Astrocyte (in vitro differentiated cells and primary cell): ENCODE measurements around the gene SPSB3. TPM values are rescaled to one million over a fixed set of nuclear protein-coding genes. Genes with fewer than 3 reads are reported as not detected.
A peak's percentile ranks its signal among the peaks of the same experiment; 100 is the strongest.

Experiments
- DNase-seq: peaks from one replicate; pipeline ENCODE4 v3.0.0-alpha.2; 2010; ENCODE audit warnings: low read depth
- FAIRE-seq: peaks from 2 replicates; lab custom pipeline; 2011; peaks lifted over from hg19 to GRCh38; lab: Jason Lieb, UNC
- H2AFZ ChIP-seq: 2 replicates; pipeline ENCODE4 v1.6.0; 2012; ENCODE audit warnings: low read depth, low read length, inconsistent platforms
- H3K27ac ChIP-seq: 2 replicates; pipeline ENCODE4 v1.5.1; 2011; ENCODE audit warnings: low read depth, low read length, inconsistent platforms
- H3K27me3 ChIP-seq: 2 replicates; pipeline ENCODE4 v1.6.0; 2011; ENCODE audit warnings: low read length, inconsistent platforms; ENCODE audit not compliant: insufficient read depth
- H3K36me3 ChIP-seq: 2 replicates; pipeline ENCODE4 v1.5.1; 2011; ENCODE audit warnings: low read length, inconsistent platforms; ENCODE audit not compliant: insufficient read depth
- H3K4me1 ChIP-seq: 2 replicates; pipeline ENCODE4 v1.5.1; 2011; ENCODE audit warnings: low read length, inconsistent platforms; ENCODE audit not compliant: insufficient read depth
- H3K4me2 ChIP-seq: 2 replicates; pipeline ENCODE4 v1.6.0; 2012; ENCODE audit warnings: low read length, inconsistent platforms
- H3K4me3 ChIP-seq: 2 replicates; pipeline ENCODE4 v1.5.1; 2011; ENCODE audit warnings: low read depth, mild to moderate bottlenecking, low read length, inconsistent platforms; ENCODE audit not compliant: insufficient read depth
- H3K79me2 ChIP-seq: 2 replicates; pipeline ENCODE4 v1.6.0; 2012; ENCODE audit warnings: mild to moderate bottlenecking, low read length, inconsistent platforms; ENCODE audit not compliant: insufficient read depth
- H3K9ac ChIP-seq: 2 replicates; pipeline ENCODE4 v1.6.0; 2012; ENCODE audit warnings: mild to moderate bottlenecking, low read length, inconsistent platforms
- H3K9me3 ChIP-seq: 2 replicates; pipeline ENCODE4 v1.5.1; 2012; ENCODE audit warnings: low read depth, mild to moderate bottlenecking, low read length, inconsistent platforms; ENCODE audit not compliant: insufficient read depth
- H4K20me1 ChIP-seq: 2 replicates; pipeline ENCODE4 v1.6.0; 2012; ENCODE audit warnings: low read length, inconsistent platforms; ENCODE audit not compliant: insufficient read depth
- H3K27ac Mint-ChIP-seq: one replicate; pipeline ENCODE4 v1.8.0; 2021; ENCODE audit warnings: mild to moderate bottlenecking, mixed read lengths; ENCODE audit not compliant: unreplicated experiment
- H3K27me3 Mint-ChIP-seq: one replicate; pipeline ENCODE4 v1.8.0; 2021; ENCODE audit warnings: low read depth, mixed read lengths; ENCODE audit not compliant: unreplicated experiment
- H3K36me3 Mint-ChIP-seq: one replicate; pipeline ENCODE4 v1.8.0; 2021; ENCODE audit warnings: low read depth, mixed read lengths; ENCODE audit not compliant: unreplicated experiment
- H3K4me1 Mint-ChIP-seq: one replicate; pipeline ENCODE4 v1.8.0; 2021; ENCODE audit warnings: low read depth, mixed read lengths; ENCODE audit not compliant: unreplicated experiment
- H3K4me3 Mint-ChIP-seq: one replicate; pipeline ENCODE4 v1.8.0; 2021; ENCODE audit warnings: mild to moderate bottlenecking, moderate library complexity, mixed read lengths; ENCODE audit not compliant: unreplicated experiment
- H3K9me3 Mint-ChIP-seq: one replicate; pipeline ENCODE4 v1.8.0; 2021; ENCODE audit warnings: mild to moderate bottlenecking, mixed read lengths; ENCODE audit not compliant: unreplicated experiment
- EZH2 ChIP-seq: IDR thresholded peaks from 2 replicates; pipeline ENCODE4 v1.6.1; 2012; ENCODE audit warnings: mild to moderate bottlenecking, low read length, inconsistent platforms; ENCODE audit not compliant: insufficient read depth
- total RNA-seq: library from RNA; stranded (reverse); gene quantifications from 2 replicates; pipeline ENCODE4 v1.2.1, GENCODE V29; 2021
- TF ChIP-seq, protein P1 (sequence below): IDR thresholded peaks from 2 replicates; pipeline ENCODE4 v1.5.1; 2011; ENCODE audit warnings: low read depth, mild to moderate bottlenecking, inconsistent platforms, low read length, moderate library complexity; ENCODE audit not compliant: insufficient read depth

Gene SPSB3
- total RNA-seq, 1 donor from 2014 or later = 23.3 TPM

DNA sequence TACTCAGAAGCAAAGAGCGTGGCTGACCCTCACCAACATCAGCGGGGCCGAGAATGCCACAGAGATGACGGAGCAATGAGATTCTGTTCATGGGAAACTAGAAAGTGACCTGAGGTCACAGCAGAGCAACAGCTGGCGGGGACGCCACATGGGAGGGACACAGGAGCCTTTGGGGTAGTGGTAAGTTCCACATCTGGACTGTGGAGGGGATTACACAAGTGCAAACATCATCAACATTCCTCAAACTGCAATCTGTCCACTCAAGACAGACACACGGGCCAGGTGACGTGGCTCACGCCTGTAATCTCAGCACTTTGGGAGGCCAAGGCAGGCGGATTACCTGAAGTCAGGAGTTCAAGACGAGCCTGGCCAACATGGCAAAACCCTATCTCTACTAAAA, 33.1 kb upstream of the SPSB3 start:
- Mint-ChIP-seq H3K4me1 (no peaks in the 10 kb centered on the region), H3K27ac (no peak overlapping the region), H3K27me3 (no peaks in the 10 kb centered on the region), H3K4me3 (peak overlapping the region; percentile 47), H3K9me3 (no peaks in the 10 kb centered on the region), H3K36me3 (peaks cover 16% of the 10 kb centered on the region)
- no peak overlapping the region for H3K27ac ChIP-seq
- no peak overlapping the region for H3K4me3 ChIP-seq
- TF ChIP-seq, protein P1, sequence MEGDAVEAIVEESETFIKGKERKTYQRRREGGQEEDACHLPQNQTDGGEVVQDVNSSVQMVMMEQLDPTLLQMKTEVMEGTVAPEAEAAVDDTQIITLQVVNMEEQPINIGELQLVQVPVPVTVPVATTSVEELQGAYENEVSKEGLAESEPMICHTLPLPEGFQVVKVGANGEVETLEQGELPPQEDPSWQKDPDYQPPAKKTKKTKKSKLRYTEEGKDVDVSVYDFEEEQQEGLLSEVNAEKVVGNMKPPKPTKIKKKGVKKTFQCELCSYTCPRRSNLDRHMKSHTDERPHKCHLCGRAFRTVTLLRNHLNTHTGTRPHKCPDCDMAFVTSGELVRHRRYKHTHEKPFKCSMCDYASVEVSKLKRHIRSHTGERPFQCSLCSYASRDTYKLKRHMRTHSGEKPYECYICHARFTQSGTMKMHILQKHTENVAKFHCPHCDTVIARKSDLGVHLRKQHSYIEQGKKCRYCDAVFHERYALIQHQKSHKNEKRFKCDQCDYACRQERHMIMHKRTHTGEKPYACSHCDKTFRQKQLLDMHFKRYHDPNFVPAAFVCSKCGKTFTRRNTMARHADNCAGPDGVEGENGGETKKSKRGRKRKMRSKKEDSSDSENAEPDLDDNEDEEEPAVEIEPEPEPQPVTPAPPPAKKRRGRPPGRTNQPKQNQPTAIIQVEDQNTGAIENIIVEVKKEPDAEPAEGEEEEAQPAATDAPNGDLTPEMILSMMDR = no peak
- TF ChIP-seq EZH2 = no peak
- H3K27me3 ChIP-seq = no peaks in the 10 kb centered on the region
- peaks cover 3% of the 10 kb centered on the region for H4K20me1 ChIP-seq
- no peak overlapping the region for H3K9ac ChIP-seq
- FAIRE-seq (no peak), DNase-seq (no peak)
- H3K36me3 ChIP-seq = no peaks in the 10 kb centered on the region
- H3K79me2 ChIP-seq = no peaks in the 10 kb centered on the region
- H3K4me1 ChIP-seq = peaks cover 3% of the 10 kb centered on the region
- H2AFZ ChIP-seq = no peak overlapping the region
- no peak overlapping the region for H3K4me2 ChIP-seq
- H3K9me3 ChIP-seq = no peaks in the 10 kb centered on the region

DNA sequence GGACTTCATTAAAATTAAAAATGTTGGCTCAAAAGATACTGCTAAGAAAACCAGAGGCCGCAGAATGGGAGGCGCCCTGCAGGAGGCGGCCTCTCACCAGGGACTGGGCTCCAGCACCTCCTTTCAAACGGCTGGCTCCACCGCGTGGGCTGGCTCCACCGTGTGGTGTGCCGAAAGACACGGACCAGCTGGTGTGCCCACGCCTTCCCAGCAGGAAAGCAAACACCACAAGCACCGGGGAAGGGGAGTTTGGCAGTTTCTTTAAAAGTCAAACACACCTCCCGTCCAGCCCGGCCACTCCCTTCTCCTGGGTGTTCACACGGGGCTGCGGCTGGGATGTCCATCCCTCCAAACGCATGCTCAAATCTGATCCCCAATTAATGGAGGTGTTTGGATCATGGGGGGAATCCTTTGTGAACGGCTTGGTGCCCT, 30.4 kb upstream of the SPSB3 start:
- DNase-seq (peak; percentile 57), FAIRE-seq (no peak)
- H3K4me1 ChIP-seq = peaks cover 3% of the 10 kb centered on the region
- H3K27ac ChIP-seq = no peak overlapping the region
- Mint-ChIP-seq H3K27me3 (no peaks in the 10 kb centered on the region), H3K27ac (peak overlapping the region; percentile 22), H3K4me3 (no peak overlapping the region), H3K36me3 (peaks cover 17% of the 10 kb centered on the region), H3K4me1 (no peaks in the 10 kb centered on the region), H3K9me3 (no peaks in the 10 kb centered on the region)
- peak overlapping the region; percentile 25 for H3K4me2 ChIP-seq
- H3K9ac ChIP-seq = no peak overlapping the region
- H3K36me3 ChIP-seq = no peaks in the 10 kb centered on the region
- H3K9me3 ChIP-seq = no peaks in the 10 kb centered on the region
- no peak overlapping the region for H3K4me3 ChIP-seq
- no peaks in the 10 kb centered on the region for H3K79me2 ChIP-seq
- H3K27me3 ChIP-seq = no peaks in the 10 kb centered on the region
- peaks cover 3% of the 10 kb centered on the region for H4K20me1 ChIP-seq
- H2AFZ ChIP-seq = no peak overlapping the region
- TF ChIP-seq EZH2 = no peak
- TF ChIP-seq, protein P1 = peak; percentile 35

DNA sequence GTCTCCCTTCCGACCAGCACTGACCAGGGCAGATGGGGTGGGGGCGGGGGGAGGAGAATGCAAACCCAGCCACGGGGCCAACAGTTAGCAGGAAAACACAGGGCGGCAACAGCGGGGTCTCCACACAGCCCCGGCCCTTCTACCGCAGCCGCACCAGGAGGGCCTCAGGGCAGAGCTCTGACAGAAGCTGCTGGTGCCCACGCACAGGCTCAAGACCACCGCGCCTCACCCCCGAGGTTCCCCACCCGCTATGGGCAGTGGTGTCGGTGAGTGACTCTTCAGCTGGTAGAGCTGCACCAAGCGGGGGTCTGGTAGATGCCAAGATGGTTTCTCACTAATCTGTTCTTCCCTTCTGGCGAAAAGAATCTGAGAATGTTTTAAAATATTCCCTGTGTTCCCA, 28.2 kb upstream of the SPSB3 start:
- no peaks in the 10 kb centered on the region for H3K4me1 Mint-ChIP-seq
- FAIRE-seq (no peak), DNase-seq (no peak)
- H3K27ac ChIP-seq = no peak overlapping the region
- no peak for TF ChIP-seq EZH2
- TF ChIP-seq, protein P1 = no peak
- no peak overlapping the region for H2AFZ ChIP-seq
- no peaks in the 10 kb centered on the region for H3K36me3 ChIP-seq
- H3K9me3 Mint-ChIP-seq = peaks cover 6% of the 10 kb centered on the region
- H3K27me3 ChIP-seq = no peaks in the 10 kb centered on the region
- no peak overlapping the region for H3K4me2 ChIP-seq
- no peak overlapping the region for H3K27ac Mint-ChIP-seq
- H3K79me2 ChIP-seq = no peaks in the 10 kb centered on the region
- no peaks in the 10 kb centered on the region for H3K27me3 Mint-ChIP-seq
- H4K20me1 ChIP-seq = peaks cover 3% of the 10 kb centered on the region
- H3K9ac ChIP-seq = no peak overlapping the region
- no peaks in the 10 kb centered on the region for H3K9me3 ChIP-seq
- H3K36me3 Mint-ChIP-seq = peaks cover 27% of the 10 kb centered on the region
- H3K4me3 ChIP-seq = no peak overlapping the region
- peaks cover 3% of the 10 kb centered on the region for H3K4me1 ChIP-seq
- no peak overlapping the region for H3K4me3 Mint-ChIP-seq
